HEK293 (cell line): Measurements from ENCODE around the gene MAGI2.

ENCODE experiments used
- CTCF ChIA-PET: fragments of 350-600 bp; formaldehyde crosslinking; extraction: SDS; loops from one replicate; lab custom pipeline; 2021; ENCODE audit warnings: antibody characterized with exemption; lab: Yijun Ruan, JAX
- POLR2A ChIA-PET: fragments of 300-600 bp; formaldehyde crosslinking; extraction: SDS; loops from one replicate; lab custom pipeline; 2020; ENCODE audit warnings: antibody characterized with exemption, inconsistent platforms; lab: Yijun Ruan, JAX
- H3K27ac ChIP-seq: fragments of 200-500 bp; sonication (Bioruptor generic); 2 replicates; pipeline ENCODE4 v1.5.1; 2014; ENCODE audit warnings: low read depth, low read length, control low read depth, inconsistent platforms; ENCODE audit errors: extremely low read depth
- H3K36me3 ChIP-seq, 2 experiments: fragments of 200-500 bp in 1 of 2; sonication (Bioruptor generic) in 1 of 2; 1 replicate in 1 of 2; 2 replicates in 1 of 2; pipeline ENCODE4 v1.5.1; 2014 to 2017; ENCODE audit warnings: inconsistent platforms in 2 of 2, low read length in 2 of 2; ENCODE audit not compliant: control insufficient read depth in 2 of 2, insufficient read depth in 1 of 2
- H3K4me1 ChIP-seq: fragments of 200-500 bp; sonication (Bioruptor generic); 2 replicates; pipeline ENCODE4 v1.5.1; 2014; ENCODE audit warnings: mild to moderate bottlenecking, low read length, inconsistent platforms; ENCODE audit not compliant: control insufficient read depth, insufficient read depth
- H3K4me3 ChIP-seq: 2 replicates; pipeline ENCODE4 v1.5.1; 2011; ENCODE audit warnings: low read depth, mild to moderate bottlenecking, control low read depth, low read length, moderate library complexity
- H3K9me3 ChIP-seq: fragments of 200-500 bp; sonication (Bioruptor generic); 2 replicates; pipeline ENCODE4 v1.5.1; 2014; ENCODE audit warnings: low read depth, low read length, inconsistent platforms; ENCODE audit not compliant: control insufficient read depth, insufficient read depth
- GLI2 ChIP-seq: fragments of 450-650 bp; formaldehyde crosslinking; IDR thresholded peaks from 2 replicates; pipeline ENCODE4; 2017; ENCODE audit warnings: missing biosample characterization, missing genetic modification characterization, low read depth, borderline replicate concordance
- REPIN1 ChIP-seq: fragments of 450-650 bp; formaldehyde crosslinking; IDR thresholded peaks from 2 replicates; pipeline ENCODE4 v1.5.1; 2017; ENCODE audit warnings: missing biosample characterization, missing genetic modification characterization, low read depth
- TRIM28 ChIP-seq: IDR thresholded peaks from 2 replicates; pipeline ENCODE4 v1.6.1; 2011; ENCODE audit warnings: low read length, control low read depth, borderline replicate concordance
- WT1 ChIP-seq: fragments of 450-650 bp; formaldehyde crosslinking; IDR thresholded peaks from 2 replicates; pipeline ENCODE4 v1.5.1; 2016; ENCODE audit warnings: missing biosample characterization, missing genetic modification characterization
- ZFP37 ChIP-seq: fragments of 450-650 bp; formaldehyde crosslinking; IDR thresholded peaks from 2 replicates; pipeline ENCODE4 v1.5.1; 2016; ENCODE audit warnings: missing biosample characterization, missing genetic modification characterization
- ZFP69B ChIP-seq: fragments of 450-650 bp; formaldehyde crosslinking; IDR thresholded peaks from 2 replicates; pipeline ENCODE4 v1.5.1; 2016; ENCODE audit warnings: missing biosample characterization, missing genetic modification characterization
- ZNF146 ChIP-seq: fragments of 450-650 bp; formaldehyde crosslinking; IDR thresholded peaks from 2 replicates; pipeline ENCODE4 v1.5.1; 2016; ENCODE audit warnings: missing biosample characterization, missing genetic modification characterization
- ZNF157 ChIP-seq: fragments of 450-650 bp; formaldehyde crosslinking; IDR thresholded peaks from 2 replicates; pipeline ENCODE4 v1.5.1; 2016; ENCODE audit warnings: missing biosample characterization, missing genetic modification characterization
- ZNF19 ChIP-seq: fragments of 450-650 bp; formaldehyde crosslinking; IDR thresholded peaks from 2 replicates; pipeline ENCODE4; 2016; ENCODE audit warnings: missing biosample characterization, missing genetic modification characterization, low read depth
- ZNF239 ChIP-seq: fragments of 450-650 bp; formaldehyde crosslinking; IDR thresholded peaks from 2 replicates; pipeline ENCODE4 v1.5.1; 2016; ENCODE audit warnings: missing biosample characterization, missing genetic modification characterization
- ZNF280C ChIP-seq: fragments of 450-650 bp; formaldehyde crosslinking; IDR thresholded peaks from 2 replicates; pipeline ENCODE4 v1.5.1; 2016; ENCODE audit warnings: missing biosample characterization, missing genetic modification characterization
- ZNF280D ChIP-seq: fragments of 450-650 bp; formaldehyde crosslinking; IDR thresholded peaks from 2 replicates; pipeline ENCODE4 v1.5.1; 2016; ENCODE audit warnings: missing biosample characterization, missing genetic modification characterization
- ZNF350 ChIP-seq: fragments of 450-650 bp; formaldehyde crosslinking; IDR thresholded peaks from 2 replicates; pipeline ENCODE4 v1.5.0; 2017; ENCODE audit warnings: missing biosample characterization, mild to moderate bottlenecking, missing genetic modification characterization
- ZNF354C ChIP-seq: fragments of 450-650 bp; formaldehyde crosslinking; IDR thresholded peaks from 2 replicates; pipeline ENCODE4 v1.5.1; 2016; ENCODE audit warnings: missing biosample characterization, missing genetic modification characterization, low read depth, borderline replicate concordance
- ZNF513 ChIP-seq: fragments of 450-650 bp; IDR thresholded peaks from 2 replicates; pipeline ENCODE4 v1.5.1; 2018; ENCODE audit warnings: missing biosample characterization, missing genetic modification characterization
- ZNF76 ChIP-seq: fragments of 450-650 bp; formaldehyde crosslinking; IDR thresholded peaks from 2 replicates; pipeline ENCODE4; 2016; ENCODE audit warnings: low read depth, missing biosample characterization, missing genetic modification characterization, borderline replicate concordance
- ZNF768 ChIP-seq: fragments of 450-650 bp; formaldehyde crosslinking; IDR thresholded peaks from 2 replicates; pipeline ENCODE4 v1.5.1; 2018; ENCODE audit warnings: missing biosample characterization, mild to moderate bottlenecking, missing genetic modification characterization
- ZSCAN18 ChIP-seq: fragments of 450-650 bp; formaldehyde crosslinking; IDR thresholded peaks from 2 replicates; pipeline ENCODE4 v1.5.1; 2016; ENCODE audit warnings: missing biosample characterization, missing genetic modification characterization
- ZSCAN5A ChIP-seq: fragments of 450-650 bp; formaldehyde crosslinking; IDR thresholded peaks from 2 replicates; pipeline ENCODE4 v1.5.1; 2016; ENCODE audit warnings: missing biosample characterization, missing genetic modification characterization
- TF ChIP-seq, protein P1 (sequence below): fragments of 450-650 bp; IDR thresholded peaks from 2 replicates; pipeline ENCODE4 v1.5.1; 2018; ENCODE audit warnings: missing biosample characterization, mild to moderate bottlenecking, missing genetic modification characterization
- TF ChIP-seq, protein P2 (sequence below): fragments of 450-650 bp; formaldehyde crosslinking; IDR thresholded peaks from 2 replicates; pipeline ENCODE4 v1.5.1; 2016; ENCODE audit warnings: missing biosample characterization, missing genetic modification characterization

Gene MAGI2

GRCh38 chr7:79430391-79430790 is 23.1 kb downstream of the MAGI2 start:
- Histone ChIP-seq H3K9me3 (no peaks in the 10 kb centered on the region), H3K36me3 (no peaks in the 10 kb centered on the region), H3K4me1 (no peaks in the 10 kb centered on the region), H3K27ac (no peak overlapping the region), H3K4me3 (no peak overlapping the region)
- ChIA-PET POLR2A (no interaction called here), CTCF (no interaction called here)
- TF ChIP-seq ZFP37 (no peak), ZNF76 (tag by site-specific recombination) (no peak), ZFP69B (tag by site-specific recombination) (no peak), ZNF513 (no peak), ZNF157 (tag by site-specific recombination) (no peak), ZSCAN18 (tag by site-specific recombination) (no peak), ZNF768 (tag by site-specific recombination) (no peak), ZNF350 (no peak), GLI2 (no peak), WT1 (tag by site-specific recombination) (no peak), ZNF146 (tag by site-specific recombination) (no peak), ZNF280C (tag by site-specific recombination) (no peak)

GRCh38 chr7:79425665-79426064 is 27.8 kb downstream of the MAGI2 start:
- ChIA-PET CTCF (no interaction called here), POLR2A (no interaction called here)
- Histone ChIP-seq H3K4me1 (peaks cover 5% of the 10 kb centered on the region), H3K36me3 (no peaks in the 10 kb centered on the region), H3K27ac (no peak overlapping the region), H3K4me3 (no peak overlapping the region), H3K9me3 (no peaks in the 10 kb centered on the region)
- TF ChIP-seq ZSCAN5A (tag by site-specific recombination) (no peak), ZNF280D (tag by site-specific recombination) (no peak), ZNF239 (tag by site-specific recombination) (no peak), TRIM28 (no peak), ZNF354C (tag by site-specific recombination) (no peak), REPIN1 (tag by site-specific recombination) (no peak), ZNF157 (tag by site-specific recombination) (no peak), ZNF19 (tag by site-specific recombination) (no peak)
- TF ChIP-seq, protein P1, sequence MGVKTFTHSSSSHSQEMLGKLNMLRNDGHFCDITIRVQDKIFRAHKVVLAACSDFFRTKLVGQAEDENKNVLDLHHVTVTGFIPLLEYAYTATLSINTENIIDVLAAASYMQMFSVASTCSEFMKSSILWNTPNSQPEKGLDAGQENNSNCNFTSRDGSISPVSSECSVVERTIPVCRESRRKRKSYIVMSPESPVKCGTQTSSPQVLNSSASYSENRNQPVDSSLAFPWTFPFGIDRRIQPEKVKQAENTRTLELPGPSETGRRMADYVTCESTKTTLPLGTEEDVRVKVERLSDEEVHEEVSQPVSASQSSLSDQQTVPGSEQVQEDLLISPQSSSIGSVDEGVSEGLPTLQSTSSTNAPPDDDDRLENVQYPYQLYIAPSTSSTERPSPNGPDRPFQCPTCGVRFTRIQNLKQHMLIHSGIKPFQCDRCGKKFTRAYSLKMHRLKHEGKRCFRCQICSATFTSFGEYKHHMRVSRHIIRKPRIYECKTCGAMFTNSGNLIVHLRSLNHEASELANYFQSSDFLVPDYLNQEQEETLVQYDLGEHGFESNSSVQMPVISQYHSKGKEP (tag by site-specific recombination) = no peak
- TF ChIP-seq, protein P2, sequence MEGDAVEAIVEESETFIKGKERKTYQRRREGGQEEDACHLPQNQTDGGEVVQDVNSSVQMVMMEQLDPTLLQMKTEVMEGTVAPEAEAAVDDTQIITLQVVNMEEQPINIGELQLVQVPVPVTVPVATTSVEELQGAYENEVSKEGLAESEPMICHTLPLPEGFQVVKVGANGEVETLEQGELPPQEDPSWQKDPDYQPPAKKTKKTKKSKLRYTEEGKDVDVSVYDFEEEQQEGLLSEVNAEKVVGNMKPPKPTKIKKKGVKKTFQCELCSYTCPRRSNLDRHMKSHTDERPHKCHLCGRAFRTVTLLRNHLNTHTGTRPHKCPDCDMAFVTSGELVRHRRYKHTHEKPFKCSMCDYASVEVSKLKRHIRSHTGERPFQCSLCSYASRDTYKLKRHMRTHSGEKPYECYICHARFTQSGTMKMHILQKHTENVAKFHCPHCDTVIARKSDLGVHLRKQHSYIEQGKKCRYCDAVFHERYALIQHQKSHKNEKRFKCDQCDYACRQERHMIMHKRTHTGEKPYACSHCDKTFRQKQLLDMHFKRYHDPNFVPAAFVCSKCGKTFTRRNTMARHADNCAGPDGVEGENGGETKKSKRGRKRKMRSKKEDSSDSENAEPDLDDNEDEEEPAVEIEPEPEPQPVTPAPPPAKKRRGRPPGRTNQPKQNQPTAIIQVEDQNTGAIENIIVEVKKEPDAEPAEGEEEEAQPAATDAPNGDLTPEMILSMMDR (tag by site-specific recombination) = no peak
